NCI-H510A treated with DMSO at 0.1 percent for 48 hours (cell line): ENCODE results near the gene CAPG.
A peak's percentile ranks its signal among the peaks of the same experiment; 100 is the strongest.
"Not testable (repeated sequence)": the region's sequence is repeated elsewhere in the genome, so short reads cannot be mapped to it uniquely, and the experiment has no call there.

ENCODE experiments used
- DNase-seq: peaks from one replicate; lab custom pipeline; 2025; lab: John Stamatoyannopoulos, UW

CAPG gene

DNA sequence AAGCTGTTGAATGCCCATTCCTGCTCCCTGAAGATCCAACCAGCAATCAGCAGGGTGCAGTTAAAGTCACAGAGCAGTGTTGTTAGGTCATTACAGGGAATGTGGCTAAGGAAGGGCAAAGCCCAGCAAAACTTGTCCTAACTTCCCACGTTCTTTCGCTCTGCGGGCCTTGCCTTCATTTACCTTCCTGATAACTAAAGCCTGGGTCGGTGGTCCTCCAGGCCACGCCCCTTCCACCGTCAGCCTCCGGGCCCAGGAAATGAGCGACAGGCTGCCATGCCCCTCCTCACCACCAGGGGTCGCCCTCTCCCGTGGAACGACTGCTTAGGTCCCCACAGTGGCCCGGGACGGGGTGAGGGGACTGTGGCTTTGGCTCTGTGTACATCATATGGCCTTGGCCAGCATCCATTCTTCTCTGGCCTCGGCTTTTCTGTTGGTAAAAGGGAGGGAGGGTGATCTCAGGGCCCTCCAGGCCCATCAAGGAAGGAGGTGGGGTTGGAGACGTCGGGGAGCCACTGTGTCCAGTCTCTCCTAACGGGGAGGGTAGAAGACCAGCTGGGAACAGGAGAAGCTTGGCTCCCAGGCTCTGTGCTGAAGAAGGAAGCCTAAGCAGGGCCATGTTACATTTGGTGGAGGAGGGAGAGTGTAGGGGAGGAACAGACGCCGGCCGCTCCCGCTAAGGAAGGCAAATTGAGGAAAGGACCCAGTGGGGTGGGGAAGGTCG is 10.5 kb upstream of the CAPG start:
- DNase-seq: peak; percentile 76

DNA sequence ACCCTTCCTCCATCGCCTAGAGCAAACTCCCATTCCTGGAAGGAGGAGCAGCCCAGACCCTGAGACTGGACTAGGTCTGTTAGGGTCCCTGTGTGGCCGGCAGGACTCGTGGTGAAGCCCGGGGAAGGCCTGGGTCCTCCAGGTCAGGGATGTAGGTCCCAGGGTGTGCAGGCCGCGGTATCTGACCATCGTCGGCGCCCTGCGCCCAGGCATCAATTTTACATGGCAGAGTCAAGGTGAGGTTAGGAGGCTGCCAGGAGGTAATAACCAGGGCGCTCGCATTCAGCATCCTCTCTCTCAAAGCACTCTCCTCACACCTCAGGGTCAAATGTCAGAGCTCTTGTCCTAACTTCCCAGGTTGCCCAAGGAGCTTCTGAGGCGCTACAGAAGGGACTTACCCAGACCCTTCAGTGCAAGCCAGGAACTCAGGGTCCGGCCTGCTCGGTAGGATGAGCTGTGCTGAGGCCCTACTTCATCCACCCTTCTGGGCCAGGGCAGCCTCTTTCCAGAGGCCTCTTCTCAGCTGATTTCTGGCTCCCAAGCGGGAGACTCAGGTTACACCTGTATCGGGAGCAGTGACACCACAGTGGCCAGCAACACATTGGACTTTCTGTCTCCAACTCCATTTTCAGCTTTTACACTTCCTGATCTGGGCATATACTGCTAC is 9.0 kb upstream of the CAPG start:
- DNase-seq: no peak

DNA sequence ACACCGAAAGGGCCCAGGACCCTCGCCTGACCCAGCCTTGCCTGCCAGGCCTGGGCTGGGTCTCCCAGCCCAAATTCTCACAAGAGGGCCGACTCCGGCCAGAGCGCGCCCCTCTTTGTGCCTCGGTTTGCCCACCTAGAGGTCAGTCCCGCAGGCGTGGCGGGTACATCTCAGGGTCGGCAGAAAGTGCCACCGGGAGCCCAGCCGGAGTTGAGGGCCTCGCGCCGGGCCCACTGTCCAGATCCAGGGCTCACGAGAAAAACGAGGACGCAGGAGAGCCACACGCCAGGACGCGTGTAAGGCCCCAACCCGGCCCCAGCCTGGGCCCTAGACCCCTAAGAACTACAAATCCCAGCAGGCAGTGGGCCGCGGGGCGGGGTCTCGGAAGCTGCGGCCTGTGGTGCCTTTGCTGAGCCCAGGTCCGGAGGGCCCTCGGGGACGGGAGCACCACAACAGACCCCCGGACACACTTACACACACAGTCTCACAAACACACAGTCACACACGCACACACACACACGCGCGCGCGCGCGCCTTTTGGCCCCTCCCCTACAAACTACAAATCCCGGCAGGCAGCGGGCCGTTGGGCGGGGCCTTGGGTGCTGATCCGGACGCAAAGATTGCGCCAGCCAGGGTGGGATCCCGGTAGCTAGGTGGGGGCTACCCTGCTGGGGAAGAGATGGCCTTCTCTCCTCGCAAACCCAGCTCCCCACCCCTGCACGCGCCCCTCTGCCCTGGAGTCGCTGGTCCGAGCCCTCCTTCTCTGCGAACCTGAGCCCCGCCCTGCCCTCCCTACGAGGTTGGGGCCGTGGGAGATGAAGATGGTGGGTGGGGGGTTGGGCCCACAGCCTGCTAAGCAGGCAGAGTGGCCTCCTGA is 8.2 kb upstream of the CAPG start, which contains the start of gene SH2D6:
Gene SH2D6 (plus strand): TSS at position 583 of the 877 bp plus-strand sequence. CDS start 10,752 bp downstream, outside the sequence.
- peak; percentile 90 for DNase-seq

DNA sequence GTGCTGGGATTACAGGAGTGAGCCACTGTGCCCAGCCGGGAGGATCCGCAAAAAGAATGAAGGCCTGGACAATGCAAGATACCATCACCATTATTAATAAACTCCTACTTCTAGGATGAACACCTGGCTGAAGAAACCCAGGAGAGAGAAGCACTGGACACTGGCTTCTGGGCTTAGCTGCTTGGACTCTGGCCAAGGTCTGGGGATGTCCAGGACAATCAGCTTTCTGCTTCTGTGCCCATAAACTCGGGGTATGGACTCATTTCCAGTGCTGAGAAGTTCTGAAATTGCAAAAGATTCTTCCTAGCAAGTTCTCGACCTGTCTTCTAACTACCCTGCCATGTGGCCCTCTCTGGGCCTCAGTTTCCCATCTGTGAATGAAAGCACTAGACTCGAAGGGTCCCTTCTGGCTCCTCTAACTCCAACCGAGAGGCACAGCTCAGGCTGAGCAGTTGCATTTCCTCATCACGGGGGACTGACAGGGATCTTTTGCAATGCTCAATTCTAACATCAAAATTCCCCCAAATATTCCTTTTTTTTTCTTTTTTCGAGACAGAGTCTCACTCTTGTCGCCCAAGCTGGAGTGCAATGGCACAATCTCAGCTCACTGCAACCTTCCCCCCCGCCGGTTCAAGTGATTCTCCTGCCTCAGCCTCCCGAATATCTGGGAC is 5.9 kb upstream of the CAPG start:
- DNase-seq: no peak

DNA sequence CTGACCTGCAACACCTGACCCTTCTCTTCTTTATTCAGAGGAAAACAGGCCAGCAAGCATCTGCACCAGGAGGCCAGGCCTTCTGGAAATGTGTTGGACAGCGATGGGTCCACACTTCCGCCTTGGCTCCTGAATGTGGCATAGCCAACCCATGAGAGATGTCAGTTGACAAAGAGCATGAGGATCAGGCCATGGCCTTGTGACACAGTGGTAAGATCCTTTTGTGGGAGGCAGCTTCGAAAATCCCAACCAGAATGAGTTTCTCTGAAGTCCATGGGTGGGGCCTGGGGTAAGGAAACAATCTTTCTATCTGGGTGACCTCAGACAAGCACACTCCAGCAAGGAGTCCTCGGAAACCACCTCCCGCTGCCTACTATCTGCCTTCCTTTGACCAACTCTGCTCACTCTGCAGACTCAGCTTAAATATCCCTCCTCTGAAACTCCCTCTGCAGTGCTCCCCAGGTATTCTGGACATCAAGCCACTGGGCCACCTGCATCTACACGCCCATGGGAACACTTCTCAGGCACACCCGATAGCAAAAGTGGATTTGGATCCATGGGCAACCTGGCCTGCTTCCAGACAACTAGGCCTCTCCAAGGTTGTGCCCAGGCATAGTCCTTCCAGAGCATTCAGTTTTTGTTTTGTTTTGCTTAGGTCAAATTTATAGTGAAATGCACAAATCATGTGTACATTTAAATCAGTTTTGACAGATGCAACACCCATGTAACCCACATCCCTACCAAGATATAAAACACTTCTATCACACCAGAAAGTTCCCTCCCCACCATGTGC is 4.8 kb upstream of the CAPG start:
- DNase-seq: no peak

DNA sequence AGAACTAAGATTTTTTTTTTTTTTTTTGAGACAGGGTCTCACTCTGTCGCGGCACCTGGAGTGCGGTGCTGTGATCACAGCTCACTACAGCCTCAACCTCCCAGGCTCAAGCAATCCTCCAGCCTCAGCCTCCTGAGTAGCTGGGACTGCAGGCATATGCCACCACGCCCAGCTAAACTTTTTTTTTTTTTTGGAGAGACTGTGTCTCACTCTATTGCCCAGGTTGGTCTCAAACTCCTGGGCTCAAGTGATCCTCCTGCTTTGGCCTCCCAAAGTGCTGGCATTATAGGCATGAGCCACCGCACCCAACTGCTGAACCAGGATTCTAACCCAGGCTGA is 4.2 kb upstream of the CAPG start:
- DNase-seq: not testable (repeated sequence)

DNA sequence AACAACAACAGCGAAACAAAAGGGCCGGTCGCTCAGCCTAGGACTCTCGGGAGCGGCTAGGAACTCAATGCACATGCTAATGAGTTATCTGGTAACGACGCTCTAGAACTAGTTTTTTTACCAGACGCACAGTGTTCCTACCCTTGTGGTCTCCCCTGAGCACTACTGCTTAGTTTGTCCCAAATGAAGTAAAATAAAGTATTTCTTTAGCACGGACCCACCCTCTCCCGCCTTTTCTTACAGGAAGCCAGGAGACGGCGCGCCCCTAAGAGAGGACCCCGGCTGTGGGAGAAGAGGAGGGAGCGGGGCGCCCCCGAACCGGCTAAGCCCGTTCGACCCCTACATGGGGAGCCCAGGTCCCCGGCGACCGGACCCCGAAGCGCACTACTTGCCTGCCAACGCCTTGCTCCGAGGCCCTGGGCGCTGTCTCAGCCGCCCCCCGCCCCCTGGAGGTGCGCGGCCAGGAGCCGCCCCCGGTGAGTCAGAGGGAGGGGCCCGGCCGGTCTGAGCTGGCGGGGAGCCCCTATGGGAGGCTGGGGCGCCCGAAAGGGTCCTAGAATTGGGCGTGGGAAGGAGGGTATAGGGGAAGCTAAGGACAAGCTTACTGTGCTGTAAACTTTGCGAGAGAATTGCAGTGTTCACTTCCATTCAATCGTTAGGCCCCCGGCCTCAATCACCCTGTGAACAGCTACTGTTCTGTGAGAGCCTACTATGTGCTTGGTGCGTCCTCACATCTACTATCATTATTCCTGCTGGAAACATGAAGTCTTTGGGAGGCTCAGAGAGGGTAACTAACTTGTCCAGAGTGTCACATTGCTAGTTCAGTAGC is 3.6 kb upstream of the CAPG start:
- no peak for DNase-seq

DNA sequence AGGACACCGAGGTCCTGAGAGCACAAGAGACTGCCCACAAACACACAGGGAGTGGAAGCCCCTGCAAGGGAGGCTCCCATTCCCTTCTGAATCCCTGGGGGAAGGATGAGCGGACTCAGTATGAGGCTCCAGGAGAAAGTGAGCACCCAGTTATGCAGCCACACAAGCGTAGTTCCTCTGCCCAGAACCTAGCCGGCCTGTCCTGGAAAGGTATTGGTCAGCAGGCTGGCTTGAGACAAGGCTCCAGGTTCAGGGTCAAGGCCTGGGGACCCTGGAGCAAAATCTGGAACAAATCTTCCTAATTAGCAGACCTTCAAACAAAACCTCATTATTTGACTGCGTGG is 1.2 kb upstream of the CAPG start:
- DNase-seq: no peak

DNA sequence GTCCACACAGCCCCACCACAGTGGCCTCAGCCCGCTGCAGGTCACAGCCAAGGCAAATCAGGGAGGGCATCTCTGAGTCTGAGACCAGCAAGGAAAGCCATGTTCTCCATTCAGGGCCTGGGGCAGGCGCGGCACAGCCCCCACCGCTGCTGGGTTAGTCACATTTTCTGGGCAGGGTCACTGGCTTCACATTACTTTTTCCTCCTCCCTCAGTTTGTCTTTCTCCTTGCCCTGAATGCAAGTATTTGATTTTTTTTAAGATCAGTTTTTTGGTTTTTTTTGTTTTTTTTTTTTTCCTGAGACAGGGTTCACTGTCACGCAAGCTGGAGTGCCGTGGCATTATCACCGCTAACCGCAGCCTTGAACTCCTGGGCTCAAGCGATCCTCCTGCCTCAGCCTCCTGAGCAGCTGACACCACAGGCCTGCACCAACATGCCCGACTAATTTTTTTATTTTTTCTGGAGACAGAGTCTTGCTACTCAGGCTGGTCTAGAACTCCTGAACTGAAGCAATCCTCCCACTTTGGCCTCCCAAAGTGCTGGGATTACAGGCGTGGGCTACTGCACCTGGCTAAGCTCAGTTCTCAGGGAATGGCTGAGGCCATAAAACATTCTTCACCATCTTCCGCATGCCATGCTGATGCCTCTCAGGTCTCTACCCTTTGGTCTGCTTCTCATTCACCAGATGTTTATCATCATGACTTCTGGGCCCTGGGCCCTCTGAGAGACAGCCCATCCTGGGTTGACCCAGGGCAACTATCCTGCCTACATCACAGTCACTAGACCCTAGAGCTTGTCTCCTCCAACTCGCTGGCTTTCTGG is 628 bp upstream of the CAPG start:
- no peak for DNase-seq

DNA sequence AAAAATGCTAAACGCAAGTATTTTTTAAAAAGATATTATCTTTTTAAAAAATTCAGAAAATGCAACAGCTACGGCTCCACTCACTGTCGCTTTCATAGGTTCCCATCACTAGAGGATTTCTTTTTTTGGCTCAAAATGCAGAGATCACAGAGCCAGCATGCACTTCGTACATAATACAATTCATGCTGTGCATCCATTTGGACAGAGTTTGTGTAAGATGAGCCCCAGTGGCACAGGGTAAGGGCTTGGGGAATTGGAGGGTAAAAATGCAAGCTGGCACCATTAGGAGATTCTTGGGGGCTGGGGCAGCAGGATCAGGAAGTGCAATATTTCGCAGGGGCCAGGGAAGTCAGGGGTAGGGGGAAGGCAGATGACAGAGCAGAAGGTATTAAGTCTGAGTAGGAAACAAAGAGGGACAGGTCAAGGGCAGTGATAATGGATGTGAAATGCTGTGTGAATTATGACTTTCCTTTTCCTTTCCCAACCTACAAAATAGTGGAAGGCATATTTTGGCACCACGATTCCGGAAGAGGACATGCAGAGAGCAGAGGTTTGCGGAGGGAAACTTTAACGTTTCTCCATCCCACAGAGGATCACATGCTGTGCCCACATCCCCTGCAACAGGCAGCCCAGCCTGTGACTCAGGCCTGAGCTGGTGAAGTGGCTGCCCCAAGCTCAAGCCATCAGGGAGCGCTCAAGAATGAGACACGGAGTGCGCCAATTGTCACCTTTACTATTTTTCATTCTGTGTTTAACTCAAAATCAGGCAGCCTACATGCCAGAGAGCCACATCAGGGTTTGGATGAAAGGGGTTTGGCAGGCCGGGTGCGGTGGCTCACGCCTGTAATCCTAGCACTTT is 4.7 kb downstream of the CAPG start:
- no peak for DNase-seq

DNA sequence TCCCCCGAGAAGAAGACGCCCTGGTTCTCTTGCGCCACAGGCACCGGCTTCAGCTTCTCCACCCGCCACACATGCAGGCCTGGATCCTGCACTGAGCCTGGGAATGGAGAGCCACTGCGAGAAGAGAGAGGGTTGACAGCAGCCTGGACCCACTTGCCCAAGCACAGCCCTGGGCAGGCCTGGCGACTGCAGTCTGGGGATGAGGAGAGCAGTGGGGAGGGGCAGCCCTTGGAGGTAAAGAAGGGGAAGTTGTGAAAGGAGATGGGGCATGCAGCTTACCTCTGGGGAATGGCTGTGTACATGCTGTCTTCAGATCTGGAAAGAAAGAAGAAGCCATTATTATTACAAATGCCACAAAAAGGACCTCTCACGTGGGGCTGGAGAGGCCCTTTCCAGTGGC is 8.3 kb downstream of the CAPG start:
- no peak for DNase-seq

DNA sequence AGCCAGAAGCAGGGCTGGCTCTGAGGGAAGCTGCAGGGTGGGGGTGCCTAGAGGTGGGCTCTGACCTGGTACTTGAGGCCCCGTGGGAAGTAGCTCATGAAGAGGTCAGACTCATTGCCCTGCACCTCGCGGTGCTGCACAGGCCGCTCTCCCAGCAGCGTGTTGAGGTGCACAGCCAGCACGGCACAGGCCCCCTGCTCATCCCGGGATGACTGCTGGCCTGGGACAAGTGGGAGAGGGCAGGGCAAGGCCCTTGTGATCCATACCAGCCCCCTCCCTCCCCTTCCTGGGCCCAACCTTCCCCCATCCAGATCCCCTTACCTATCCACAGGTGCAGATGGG is 8.7 kb downstream of the CAPG start:
- DNase-seq: no peak

DNA sequence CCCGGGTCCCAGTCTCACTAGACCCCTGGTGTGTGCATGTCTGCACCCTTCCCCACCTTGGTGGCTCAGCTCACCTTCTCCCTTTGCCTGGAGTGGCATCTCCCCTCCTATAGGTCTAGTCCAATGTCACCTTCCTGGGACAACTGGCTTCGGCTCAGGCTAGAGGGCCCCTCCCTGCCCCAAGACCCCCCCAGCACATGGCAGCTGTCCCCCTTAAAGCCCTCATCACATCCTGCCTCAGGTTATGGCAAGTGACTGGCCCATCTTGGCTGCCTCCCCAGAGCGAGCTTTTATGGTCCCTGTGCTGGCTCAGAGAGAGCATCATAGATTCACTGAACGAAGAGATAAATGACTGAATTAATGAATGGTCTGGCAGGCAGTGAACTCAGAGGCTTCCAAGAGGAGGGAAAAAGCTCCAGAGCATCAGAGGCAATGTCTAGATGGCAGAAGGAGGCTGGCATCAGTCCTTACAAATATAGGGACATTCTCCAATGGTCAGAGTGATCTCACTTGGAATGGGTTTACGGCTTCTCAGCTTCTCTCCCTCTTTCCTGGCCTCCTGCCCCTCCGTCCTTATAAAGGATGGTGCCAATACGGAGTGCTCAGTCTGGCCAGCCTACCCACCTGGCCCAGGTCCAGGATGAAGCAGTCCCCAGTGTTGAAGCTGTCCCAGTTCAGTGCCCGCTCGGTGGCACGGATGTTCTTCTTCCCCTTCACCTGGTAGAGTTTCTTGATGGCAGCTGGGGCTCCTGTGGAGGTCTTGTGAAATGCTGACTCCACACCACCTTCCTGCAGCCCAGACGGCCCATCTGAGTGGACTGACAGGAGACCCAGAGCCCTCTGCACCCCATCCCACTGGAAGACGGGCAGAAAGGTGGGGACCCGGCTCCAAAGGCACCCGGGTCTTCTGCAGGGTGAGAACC is 9.4 kb downstream of the CAPG start:
- DNase-seq: no peak

DNA sequence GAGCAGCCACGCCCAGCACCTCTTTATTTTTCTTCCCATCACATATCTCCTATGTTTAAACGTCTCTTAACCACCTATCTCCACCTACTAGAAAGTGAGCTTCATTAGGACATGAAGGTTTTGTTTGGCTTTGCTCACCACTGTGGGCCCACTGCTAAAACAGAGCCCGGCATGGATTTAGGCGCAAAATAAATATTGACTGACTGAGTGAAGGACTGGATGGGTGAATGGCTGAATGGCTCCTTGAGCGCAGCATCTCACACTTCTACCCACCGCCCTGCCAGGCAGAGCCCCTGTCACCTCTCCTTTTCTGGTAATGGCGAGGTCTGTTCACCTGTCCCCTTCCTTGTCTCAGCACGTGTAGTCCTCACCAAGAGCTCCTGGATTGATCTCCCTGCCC is 10.1 kb downstream of the CAPG start:
- DNase-seq: no peak

DNA sequence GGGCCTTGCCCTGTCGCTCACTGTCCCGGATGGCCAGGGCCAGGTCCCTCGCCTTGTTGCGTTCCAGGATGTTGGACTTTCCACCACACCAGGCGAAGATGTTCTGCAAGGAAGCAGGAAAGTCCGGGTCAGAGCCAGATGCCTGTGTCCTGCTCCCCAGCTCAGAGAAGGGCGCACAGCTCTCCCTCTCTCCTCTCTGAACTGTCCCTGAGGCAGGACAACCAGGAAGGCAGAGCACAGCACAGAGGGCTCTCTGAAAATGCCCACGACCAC is 11.0 kb downstream of the CAPG start:
- no peak for DNase-seq

DNA sequence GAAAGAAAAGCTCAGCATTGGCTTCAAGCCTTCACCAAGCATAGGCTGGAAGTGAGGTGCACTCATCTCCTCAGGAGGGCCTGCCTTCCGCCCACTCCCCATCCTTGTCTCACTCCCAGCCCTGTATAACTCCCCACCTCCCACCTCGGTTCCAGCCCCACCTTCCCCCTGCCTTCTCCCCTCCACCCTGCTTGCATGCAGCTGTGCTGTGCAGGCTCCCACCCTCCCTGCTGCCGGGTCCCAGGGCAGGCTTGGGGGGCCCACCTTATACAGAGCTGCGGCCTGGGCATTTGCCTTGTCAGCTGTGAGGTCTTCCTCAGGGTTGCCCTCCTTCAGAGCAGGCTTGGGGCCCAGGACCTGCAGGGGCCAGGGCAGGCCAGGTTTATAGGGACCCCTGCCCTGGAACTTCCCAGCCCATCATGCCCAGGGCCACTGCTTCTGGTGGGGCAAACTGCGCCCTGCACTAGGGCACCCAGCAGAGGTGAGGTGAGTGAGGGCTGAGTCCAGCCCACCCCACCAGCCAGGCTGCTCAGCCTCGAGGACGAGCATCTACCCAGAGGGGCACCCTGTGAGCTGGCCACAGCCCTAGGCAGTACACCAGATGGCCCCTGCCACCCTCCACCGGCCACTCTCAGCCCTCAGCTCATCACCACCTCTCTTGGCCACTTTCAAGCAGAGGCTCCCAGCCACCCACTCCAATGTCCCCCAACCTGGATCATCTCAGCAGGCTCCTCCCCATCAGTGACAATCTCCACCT is 11.6 kb downstream of the CAPG start:
- no peak for DNase-seq

DNA sequence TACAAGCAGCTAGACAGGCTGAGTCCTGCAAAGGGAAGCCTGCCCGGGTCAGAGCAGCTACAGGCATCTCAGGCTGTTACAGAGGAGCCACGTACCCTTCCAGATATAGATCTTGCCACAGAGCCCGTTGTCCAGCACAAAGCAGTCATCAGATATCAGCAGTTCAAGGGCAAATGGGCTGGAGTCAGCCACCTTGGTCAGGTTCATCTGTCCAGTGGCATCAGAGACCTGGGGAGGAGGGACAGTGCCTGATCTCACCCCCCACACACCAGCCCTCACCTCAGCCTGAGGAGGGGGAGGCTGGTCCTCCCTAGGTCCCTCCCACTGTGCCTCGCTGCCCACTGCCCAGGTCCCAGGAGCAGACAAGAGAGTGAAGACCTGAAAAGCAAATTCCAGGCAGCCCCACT is 12.2 kb downstream of the CAPG start:
- DNase-seq: no peak
